NOMO-1 treated with dmso at 0.1 percent for 144 hours (cell line): ENCODE measurements around the gene IFI6.
"Not testable (repeated sequence)": the region's sequence is repeated elsewhere in the genome, so short reads cannot be mapped to it uniquely, and the experiment has no call there.

Experiments
- DNase-seq: peaks from one replicate; lab custom pipeline; 2025; ENCODE audit not compliant: unreplicated experiment; lab: John Stamatoyannopoulos, UW

Gene IFI6

GRCh38 chr1:27671964-27672749 lies at the start of gene IFI6:
Gene IFI6 (minus strand): TSS chr1:27672192. CDS start chr1:27669314, 2,878 bp downstream.
- DNase-seq, result peak; percentile 82

- no peak for DNase-seq
Observed at GRCh38 chr1:27719286-27720251, 47.6 kb upstream of the IFI6 start.

DNA sequence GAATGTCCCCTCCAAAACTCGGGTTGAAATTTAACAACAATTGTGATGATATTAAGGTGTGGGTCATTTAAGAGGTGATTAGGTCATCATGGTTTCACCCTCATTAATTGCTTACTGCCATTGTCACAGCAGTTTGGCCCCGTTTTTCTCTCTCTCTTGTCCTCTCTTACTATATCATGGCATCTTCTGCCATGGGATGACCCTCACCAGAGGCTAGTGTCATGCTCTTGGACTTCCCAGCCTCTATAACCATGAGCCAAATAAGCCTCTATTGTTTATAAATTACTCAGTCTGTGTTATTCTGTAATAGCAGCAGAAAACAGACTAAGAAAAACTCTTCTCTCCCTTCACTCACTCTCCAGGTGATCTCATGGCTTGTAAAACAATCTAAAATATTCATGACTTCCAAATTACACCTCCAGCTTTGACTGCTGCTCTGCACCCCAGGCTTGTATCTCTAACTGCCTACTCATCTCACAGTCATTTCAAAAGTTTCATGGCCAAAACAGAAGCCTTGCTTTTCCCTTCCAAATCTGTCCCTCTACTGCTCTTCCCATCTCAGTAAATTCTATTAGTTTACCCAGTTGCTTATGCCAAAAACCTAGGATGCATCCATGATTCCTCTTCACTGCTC lies 44.4 kb upstream of the IFI6 start:
- no peak for DNase-seq

DNA sequence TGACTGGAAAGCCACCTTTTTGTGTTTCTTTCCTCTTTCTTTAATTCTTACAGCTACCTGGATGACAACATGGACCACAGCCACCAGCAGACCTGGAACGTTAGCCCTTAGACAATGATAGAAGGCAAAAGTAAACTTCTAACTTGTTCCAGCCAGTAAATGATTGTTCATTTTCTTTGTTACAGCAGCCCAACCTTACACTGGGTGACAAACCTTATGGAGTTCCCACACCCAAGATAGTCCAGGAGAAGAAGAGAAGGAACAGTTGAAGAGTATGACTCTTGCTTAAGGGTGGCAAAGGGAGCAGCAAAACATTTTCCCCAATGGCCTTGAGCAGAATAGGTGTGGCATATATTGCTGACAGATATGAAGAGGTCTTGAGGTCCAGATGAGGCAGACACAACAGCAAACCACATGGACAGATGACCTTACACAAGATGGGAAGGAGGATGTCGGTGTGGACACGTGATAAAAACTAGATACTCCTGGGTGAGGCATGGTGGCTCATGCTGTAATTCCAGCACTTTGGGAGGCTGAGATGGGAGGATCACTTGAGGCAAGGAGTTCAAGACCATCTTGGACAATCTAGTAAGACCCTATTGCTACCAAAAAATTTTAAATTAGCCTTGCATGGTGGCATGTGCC lies 42.0 kb upstream of the IFI6 start:
- DNase-seq, result no peak

- DNase-seq, result no peak
Observed at GRCh38 chr1:27713139-27713725, 41.2 kb upstream of the IFI6 start.

DNA sequence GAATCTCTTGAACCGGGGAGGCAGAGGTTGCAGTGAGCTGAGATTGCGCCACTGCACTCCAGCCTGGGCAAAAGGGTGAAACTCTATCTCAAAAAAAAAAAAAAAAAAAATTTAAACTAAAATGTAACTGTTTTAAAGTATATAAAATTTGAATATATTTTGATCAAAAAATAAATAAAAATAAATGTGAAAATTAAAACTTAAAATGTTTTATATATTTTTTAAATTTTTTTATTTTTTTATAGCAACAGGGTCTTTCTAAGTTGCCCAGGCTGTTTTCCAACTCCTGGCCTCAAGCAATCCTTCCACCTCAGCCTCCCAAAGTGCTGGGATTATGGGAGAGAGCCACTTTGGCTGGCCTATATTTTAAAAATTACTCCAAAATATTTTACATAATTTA lies 38.6 kb upstream of the IFI6 start:
- DNase-seq, result no peak

- no peak for DNase-seq
Observed at GRCh38 chr1:27705545-27705944, 33.6 kb upstream of the IFI6 start.

- no peak for DNase-seq
Observed at GRCh38 chr1:27704958-27705357, 33.0 kb upstream of the IFI6 start.

DNA sequence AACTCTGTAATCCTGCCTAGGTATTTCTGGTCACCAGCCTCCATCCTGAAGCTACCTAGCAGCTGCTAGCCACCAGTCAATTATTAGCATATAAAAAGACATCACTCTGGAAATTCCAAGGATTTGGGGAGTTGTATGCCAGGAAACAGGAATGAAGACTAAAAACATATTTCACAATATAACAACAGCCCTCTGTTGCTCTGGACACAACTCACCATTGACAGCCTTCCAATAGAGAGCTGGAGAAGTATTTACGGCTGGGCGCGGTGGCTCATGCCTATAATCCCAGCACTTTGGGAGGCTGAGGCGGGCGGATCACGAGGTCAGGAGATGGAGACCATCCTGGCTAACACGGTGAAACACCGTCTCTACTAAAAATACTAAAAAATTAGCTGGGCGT lies 24.8 kb upstream of the IFI6 start:
- DNase-seq, result not testable (repeated sequence)

GRCh38 chr1:27690183-27690582 lies 18.2 kb upstream of the IFI6 start:
- DNase-seq, result no peak

DNA sequence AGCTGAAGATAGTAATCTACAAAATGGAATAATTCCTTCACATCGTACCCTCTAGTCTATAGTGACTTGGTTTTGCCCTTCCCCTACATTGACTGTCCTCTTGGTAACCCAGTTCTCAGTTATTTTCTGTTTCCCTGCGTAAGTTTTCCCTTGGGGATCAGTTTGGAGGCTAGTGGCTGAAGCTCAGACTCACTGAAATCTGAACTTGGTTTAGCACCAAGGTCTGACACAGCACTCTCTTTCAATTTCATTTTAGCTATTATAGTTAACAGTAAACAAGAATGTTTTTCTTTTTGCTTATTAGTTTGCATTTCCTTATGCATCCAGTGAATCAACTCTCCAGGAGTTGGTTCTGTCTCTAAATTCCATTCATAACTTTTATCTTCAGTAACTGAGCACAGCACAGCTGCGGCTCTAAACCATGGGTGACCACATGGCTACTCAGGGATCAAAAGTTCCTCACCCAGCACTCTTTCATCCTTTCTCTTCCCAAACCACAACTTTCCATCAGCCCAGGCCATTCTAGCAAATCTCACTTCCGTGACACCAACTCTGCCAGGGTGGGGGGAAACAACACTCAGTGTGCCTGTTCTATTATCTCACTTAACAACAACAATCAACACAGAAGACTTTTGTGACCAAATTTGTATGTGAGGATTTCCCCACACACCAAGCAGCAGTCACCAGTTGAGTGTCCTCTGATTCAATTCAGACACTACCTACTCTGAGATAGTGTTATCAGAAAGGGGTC lies 17.6 kb upstream of the IFI6 start:
- no peak for DNase-seq

DNA sequence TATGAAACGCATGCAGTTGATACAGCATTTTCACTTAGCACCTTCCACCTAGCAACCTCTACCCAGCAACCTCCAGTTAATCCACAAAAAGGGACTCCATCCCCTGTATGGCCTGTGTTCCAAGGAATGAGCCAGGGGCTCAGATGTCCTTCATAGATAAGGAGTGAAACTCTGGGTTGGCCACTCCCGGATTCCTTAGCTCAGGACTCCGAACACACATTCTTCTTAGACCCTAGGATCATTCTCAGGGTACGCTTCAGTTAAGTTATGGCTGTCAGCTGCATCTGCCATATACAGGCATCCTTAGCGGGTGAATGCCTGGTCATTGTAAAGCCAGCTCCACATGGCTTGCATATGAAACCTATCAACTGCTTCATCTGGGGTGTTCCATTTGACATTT lies 15.9 kb upstream of the IFI6 start:
- no peak for DNase-seq

GRCh38 chr1:27686223-27686990 lies 14.4 kb upstream of the IFI6 start:
- DNase-seq, result no peak

DNA sequence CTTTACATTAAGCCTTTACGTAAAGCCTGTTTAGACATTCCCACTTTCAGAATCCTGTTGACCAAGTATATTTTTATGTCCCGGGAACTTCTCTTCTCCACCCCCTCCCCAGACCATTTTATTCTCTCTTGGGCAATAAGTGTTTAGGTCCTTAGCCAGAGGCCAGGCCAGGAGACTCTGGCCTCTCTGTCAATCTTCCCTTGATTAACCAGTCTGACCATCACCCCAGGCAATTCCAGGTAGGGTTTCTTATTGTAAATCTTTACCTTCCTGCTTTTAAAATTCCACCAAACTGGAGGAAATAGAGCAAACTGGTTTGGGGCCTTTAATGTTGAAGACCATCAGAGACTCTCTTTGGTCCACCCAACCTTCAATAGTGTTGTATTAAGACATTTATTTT lies 12.2 kb upstream of the IFI6 start:
- DNase-seq, result no peak

DNA sequence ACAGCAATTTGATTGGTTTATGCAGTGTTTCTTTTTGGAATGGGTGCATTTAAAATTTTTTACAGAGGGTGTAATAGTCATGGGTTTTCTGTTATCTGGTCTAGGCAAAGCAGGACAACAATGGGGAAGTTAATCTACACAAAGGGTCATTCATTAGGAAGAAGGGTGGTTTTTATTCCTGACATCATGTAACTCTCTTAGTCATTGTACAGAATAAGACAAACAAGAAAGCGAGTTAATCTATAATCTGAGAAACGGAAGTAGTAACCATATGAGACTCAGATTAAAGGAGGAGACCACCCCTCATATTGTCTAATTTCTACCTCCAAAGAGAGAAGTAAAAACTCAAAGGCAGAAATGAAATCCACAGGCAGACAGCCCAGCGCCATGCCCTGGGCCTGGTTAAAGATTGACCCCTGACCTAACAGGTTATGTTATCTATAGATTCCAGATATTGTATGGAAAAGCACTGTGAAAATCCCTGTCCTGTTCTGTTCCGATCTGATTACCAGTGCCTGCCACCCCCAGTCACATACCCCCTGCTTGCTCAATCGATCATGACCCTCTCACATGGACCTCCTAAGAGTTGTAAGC lies 10.5 kb upstream of the IFI6 start:
- no peak for DNase-seq

DNA sequence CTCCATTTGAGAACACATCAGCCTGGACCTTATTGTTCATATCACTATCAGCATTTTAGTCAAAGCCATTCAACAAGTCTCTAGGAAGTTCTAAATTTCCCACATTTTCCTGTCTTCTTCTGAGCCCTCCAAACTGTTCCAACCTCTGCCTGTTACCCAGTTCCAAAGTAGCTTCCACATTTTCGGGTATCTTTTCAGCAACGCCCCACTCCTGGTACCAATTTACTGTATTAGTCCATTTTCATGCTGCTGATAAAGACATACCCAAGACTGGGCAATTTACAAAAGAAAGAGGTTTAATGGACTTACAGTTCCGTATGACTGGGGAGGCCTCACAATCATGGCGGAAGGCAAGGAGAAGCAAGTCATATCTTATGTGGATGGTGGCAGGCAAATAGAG lies 9.6 kb upstream of the IFI6 start:
- not testable (repeated sequence) for DNase-seq

DNA sequence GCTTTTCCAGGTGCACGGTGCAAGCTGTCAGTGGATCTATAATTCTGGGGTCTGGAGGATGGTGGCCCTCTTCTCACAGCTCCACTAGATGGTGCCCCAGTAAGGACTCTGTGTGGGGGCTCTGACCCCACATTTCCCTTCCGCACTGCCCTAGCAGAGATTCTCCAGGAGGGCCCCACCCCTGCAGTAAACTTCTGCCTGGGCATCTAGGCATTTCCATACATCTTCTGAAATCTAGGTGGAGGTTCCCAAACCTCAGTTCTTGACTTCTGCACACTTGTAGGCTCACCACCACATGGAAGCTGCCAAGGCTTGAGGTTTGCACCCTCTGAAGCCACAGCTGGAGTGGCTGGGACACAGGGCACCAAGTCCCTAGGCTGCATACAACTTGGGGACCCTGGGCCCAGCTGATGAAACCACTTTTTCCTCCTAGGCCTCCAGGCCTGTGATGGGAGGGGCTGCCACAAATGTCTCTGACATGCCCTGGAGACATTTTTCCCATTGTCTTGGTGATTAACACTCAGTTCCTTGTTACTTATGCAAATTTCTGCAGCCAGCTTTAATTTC lies 8.3 kb upstream of the IFI6 start:
- not testable (repeated sequence) for DNase-seq

DNA sequence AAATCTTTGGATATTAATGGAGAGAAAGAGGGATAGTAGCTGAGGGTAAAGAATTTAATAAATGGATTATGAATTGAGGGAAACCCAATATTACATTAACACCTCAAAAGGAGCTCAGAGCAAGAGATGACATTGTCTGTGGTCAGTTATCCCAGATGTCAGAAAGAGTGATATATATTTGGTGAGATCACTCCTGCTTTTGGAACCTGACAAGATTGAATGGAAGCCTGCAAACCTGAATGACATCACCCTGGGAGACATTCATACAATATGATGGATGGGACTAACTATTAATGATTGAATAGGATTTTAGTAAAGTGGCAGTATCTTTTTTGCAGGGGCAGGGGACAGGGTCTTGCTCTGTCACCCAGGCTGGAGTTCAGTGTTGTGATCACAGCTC lies 6.8 kb upstream of the IFI6 start:
- no peak for DNase-seq

DNA sequence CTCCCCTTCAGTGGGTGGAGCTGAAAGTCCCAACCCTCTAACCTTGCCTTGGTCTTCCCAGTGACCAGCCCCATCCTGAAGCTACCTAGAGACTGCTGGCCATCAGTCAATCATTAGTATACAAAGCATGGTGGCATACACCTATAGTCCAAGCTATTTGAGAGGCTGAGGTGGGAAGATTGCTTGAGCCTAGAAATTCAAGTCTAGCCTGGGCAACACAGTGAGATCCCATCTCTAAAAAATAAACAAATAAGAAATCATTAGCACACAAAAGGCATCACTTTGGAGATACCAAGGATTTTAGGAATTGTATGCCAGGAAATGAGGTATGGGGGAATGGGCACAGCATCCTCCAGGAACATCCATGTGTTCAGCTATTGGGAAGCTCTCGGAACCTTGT lies 4.4 kb upstream of the IFI6 start:
- no peak for DNase-seq
